Mammary epithelial cell (primary cell): Measurements from ENCODE around the gene MPIG6B.

Source experiments
- EZH2 ChIP-seq: IDR thresholded peaks from 2 replicates; pipeline ENCODE4 v1.6.1; 2012; ENCODE audit warnings: low read length, inconsistent platforms, borderline replicate concordance
- TF ChIP-seq, protein P1 (sequence below), 2 donors: IDR thresholded peaks in 1 of 2; conservative IDR thresholded peaks in 1 of 2; 2 replicates each; pipeline ENCODE4 v1.5.1; 2011 to 2012; ENCODE audit warnings: inconsistent platforms in 2 of 2, low read length in 2 of 2, mild to moderate bottlenecking in 2 of 2, control low read depth in 1 of 2, low read depth in 1 of 2; ENCODE audit not compliant: insufficient read depth in 1 of 2; ENCODE audit errors: extremely low read depth in 1 of 2

DNA sequence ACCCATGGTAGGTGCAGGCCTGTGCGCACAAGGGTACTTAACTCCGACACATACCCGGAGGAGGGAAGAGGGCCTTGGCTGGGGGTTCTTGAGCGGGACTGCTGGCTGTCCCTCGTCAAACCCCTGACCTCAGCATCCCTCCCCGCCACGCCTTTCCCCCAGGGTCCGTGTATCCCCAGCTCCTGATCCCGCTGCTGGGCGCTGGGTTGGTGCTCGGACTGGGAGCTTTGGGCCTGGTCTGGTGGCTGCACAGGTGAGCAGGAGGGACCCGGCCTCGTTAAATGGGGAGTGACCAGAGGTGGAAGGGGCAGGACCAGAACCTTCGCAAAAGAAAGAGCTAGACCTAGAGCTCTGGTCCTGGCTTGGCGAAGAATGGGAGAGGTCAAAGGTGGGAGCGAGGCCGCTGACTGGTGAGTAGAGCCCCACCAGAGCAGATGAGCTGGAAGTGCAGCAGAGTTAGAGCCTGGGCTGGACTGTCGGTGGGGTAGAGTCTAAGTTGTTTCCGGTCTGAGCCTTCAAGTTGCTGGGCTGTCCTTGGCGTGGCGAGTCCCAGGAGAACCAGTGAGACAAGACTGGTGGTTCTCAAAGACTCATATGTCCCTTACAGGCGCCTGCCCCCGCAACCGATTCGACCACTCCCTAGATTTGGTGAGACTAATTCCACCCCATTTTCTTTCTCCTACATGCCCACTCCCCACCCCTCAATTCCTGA is 963 bp downstream of the MPIG6B start:
- TF ChIP-seq, protein P1, sequence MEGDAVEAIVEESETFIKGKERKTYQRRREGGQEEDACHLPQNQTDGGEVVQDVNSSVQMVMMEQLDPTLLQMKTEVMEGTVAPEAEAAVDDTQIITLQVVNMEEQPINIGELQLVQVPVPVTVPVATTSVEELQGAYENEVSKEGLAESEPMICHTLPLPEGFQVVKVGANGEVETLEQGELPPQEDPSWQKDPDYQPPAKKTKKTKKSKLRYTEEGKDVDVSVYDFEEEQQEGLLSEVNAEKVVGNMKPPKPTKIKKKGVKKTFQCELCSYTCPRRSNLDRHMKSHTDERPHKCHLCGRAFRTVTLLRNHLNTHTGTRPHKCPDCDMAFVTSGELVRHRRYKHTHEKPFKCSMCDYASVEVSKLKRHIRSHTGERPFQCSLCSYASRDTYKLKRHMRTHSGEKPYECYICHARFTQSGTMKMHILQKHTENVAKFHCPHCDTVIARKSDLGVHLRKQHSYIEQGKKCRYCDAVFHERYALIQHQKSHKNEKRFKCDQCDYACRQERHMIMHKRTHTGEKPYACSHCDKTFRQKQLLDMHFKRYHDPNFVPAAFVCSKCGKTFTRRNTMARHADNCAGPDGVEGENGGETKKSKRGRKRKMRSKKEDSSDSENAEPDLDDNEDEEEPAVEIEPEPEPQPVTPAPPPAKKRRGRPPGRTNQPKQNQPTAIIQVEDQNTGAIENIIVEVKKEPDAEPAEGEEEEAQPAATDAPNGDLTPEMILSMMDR (conservative IDR thresholded peaks at IDR 0.05 in 1 of 2, IDR thresholded peaks at IDR 0.05 in 1 of 2; ENCODE audit: extremely low read depth in 1 of 2, insufficient read depth in 1 of 2, low read depth in 1 of 2, low read length in 2 of 2), result no peak
- no peak for TF ChIP-seq EZH2
